Fibroblast of skin of scalp (primary cell): ENCODE results near the gene NTF3.
"Not testable (repeated sequence)": the region's sequence is repeated elsewhere in the genome, so short reads cannot be mapped to it uniquely, and the experiment has no call there.

Experiments
- DNase-seq: peaks from one replicate; pipeline ENCODE4 v3.0.0-alpha.2; 2013

Gene NTF3

DNA sequence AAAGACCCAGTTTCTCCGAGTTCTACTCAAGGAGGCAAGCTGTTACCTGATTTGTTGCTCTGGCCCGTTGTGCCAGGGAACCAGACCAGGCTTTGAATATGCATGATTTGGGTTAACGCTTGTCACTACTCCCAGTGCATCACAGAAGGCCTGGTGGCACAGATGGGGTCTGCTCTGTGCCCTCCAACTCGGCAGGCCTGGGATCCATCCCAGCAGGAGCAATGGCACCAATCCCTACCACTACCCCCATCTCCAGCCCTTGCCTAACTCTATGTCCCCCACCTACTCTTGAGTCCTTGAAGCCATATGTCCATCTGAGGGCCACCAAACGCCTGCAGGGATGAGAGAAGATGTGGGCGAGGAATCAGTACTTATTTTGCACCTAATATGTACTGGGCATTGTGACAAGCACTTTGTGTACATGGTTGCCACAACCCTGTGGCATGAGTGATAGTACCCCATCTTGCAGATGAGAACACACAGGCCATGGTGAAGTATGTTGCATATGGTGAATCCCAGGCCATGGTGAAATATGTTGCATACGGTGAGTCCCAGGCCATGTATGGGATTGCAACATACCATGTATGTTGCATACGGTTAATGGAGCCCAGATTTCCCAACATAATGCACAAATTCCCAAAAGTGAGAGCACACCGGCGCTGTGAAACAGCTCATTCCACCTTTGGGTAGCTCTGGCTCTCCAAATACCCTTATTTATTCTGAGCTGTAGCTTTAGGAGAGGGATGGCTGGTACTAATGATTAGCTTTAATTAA, 102.7 kb downstream of the NTF3 start:
- DNase-seq = no peak

DNA sequence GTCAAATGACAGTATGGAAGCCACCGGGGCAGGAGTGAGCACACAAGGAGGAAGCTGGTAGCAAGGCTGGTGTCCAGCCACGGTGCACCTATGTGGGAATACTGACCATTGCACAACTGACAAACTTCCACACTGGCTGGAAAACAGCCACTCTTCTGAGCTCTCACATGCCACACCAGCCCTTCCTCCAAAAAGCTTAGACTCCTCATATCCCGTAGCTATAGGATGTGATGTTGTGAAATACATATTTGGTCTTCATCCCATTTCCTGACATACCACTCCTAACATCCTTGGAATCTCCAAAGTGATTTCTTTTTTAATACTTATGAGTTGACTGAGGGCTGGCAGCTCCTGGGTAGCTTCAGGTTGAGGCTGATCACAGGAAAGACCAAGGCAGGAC, 103.6 kb downstream of the NTF3 start:
- DNase-seq = peak; percentile 90

DNA sequence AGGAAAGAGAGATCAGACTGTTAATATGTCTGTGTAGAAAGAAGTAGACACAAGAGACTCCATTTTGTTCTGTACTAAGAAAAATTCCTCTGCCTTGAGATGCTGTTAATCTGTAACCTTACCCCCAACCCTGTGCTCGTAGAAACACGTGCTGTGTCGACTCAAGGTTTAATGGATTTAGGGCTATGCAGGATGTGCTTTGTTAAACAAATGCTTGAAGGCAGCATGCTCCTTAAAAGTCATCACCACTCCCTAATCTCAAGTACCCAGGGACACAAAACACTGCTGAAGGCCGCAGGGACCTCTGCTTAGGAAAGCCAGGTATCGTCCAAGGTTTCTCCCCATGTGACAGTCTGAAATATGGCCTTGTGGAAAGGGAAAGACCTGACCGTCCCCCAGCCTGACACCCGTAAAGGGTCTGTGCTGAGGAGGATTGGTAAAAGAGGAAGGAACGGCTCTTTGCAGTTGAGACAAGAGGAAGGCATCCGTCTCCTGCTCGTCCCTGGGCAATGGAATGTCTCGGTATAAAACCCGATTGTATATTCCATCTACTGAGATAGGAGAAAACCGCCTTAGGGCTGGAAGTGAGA, 105.2 kb downstream of the NTF3 start:
- not testable (repeated sequence) for DNase-seq

DNA sequence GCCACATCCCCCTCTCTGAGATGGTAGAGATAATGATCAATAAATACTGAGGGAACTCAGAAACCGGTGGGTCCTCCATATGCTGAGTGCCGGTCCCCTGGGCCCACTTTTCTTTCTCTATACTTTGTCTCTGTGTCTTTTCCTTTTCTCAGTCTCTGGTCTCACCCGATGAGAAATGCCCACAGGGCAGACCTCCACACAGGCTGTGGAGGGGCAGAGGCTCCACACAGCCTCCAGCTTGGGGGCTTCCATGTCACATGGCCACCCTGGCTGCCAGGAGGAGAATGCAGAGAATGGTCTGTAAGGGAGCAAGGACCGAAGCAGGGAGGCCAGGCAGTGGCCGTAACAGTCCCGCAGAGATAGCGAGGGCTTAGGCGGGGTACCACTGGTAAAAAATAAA, 105.9 kb downstream of the NTF3 start:
- DNase-seq = no peak
